Measurements from ENCODE around the gene NEDD4L.

NEDD4L gene

DNA sequence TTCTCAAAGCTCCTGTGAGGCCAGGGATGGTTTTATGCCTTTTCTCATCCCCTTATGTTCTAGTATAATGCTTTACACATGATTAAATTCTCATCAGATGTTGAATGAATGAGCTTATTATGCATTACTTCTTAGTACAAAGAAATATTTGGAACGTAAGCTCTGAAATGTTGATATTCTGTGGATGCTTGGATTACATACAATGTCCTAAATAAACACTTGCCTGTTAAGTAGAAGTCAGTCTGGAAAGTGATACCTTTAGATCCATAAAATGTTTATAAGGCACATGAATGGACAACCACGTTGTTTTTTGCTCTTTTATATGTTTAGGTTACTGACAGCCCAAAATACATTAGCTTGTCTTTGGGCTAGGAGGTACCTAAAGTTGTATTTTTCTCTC lies 248.6 kb downstream of the NEDD4L start:
- no peak overlapping the region for H3K4me3 ChIP-seq
- no peaks in the 10 kb centered on the region for H3K27me3 ChIP-seq (ENCODE audit: low read depth)
- H3K4me1 ChIP-seq = peaks cover 4% of the 10 kb centered on the region
- H3K9me3 ChIP-seq = no peaks in the 10 kb centered on the region
- in situ Hi-C loops (cut with MboI; ENCODE audit: low sequenced_read_pairs) = no loop called here
- no peak for DNase-seq (ENCODE audit: low spot score in 2 of 2)
- H3K36me3 ChIP-seq (replicated peaks) = no peaks in the 10 kb centered on the region

DNA sequence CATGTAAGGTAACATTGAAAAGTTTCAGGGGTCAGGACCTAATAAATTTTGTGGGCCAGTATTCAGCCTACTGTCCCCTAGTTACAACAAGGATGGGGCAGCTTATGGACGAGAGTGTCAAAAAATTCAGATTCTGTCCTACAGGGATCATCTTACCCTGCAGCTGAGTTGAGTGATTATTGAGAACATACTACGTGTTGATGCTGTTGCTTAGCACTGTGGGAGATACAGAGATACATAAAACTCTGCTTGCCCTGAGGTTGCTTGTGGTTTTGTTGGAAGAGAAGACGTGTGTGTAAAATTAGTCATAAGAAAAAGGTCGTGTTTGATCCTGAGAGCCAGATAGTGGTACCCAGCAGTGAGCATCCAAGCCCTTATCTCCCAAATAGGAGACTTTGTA lies 253.2 kb downstream of the NEDD4L start:
- DNase-seq (ENCODE audit: low spot score in 2 of 2) = no peak
- H3K27me3 ChIP-seq (ENCODE audit: low read depth) = no peaks in the 10 kb centered on the region
- peaks cover 18% of the 10 kb centered on the region for H3K4me1 ChIP-seq
- no peaks in the 10 kb centered on the region for H3K9me3 ChIP-seq
- H3K4me3 ChIP-seq = no peak overlapping the region
- H3K36me3 ChIP-seq (replicated peaks) = no peaks in the 10 kb centered on the region
- in situ Hi-C loops (cut with MboI; ENCODE audit: low sequenced_read_pairs) = no loop called here

DNA sequence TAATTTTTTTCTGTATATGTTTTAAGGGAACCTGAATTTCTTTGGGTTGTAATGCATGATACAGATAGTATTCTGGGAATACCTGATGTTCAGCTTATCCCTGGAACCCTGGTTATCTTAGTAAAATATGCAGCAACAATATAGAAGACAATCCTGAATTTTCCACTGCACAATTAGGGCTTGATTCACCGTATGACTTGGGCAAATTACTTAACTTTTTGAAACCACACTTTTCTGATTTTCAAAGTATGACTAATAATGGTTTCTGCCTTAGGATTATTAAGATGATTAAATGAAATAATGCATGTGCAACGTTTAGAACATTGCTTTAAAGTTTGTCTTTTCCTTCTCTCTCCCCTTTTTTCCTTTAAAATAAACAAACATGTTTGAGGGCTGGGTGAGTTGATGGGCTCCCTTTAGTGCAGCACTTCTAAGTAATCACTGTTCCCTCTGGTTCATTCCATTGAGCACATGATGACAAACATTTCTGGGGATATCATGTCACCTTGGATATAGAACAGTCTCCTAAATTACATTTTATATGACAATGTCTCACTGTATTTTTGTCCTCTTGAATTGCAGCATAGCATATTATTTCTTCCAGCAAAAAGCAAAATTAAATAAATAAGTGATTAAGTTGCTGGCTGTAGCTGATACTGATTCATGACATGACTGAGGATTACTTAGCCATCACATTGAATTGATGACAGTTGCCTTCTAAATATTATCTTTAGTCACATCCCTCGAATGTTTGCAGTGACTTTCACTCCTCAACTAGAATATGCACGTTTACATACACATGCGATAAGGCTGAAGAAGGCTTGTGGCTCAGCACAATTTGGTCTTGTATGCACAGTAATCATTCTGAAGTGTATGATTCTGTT lies 254.5 kb downstream of the NEDD4L start:
- Histone ChIP-seq H3K4me3 (no peak overlapping the region), H3K36me3 (replicated peaks) (no peaks in the 10 kb centered on the region), H3K9me3 (no peaks in the 10 kb centered on the region), H3K27me3 (ENCODE audit: low read depth) (no peaks in the 10 kb centered on the region), H3K4me1 (peaks cover 18% of the 10 kb centered on the region)
- in situ Hi-C loops (cut with MboI; ENCODE audit: low sequenced_read_pairs) = no loop called here
- DNase-seq (ENCODE audit: low spot score in 2 of 2) = no peak

DNA sequence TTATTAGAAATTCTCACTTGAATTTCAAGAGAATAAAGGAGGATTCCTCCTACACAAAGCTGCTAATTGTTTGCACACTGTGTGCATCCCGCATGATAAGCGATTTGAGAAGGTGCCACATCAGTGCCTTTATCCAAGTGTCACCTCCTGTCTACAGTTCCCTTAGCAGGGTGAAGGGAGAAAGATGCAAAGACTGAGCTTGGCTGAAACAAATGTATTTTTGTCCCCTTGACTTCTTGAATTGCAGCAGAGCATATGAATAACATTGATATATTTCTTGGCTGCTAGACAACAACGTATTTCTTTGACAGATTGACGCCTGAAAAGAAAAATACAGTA lies 255.1 kb downstream of the NEDD4L start:
- Histone ChIP-seq H3K36me3 (replicated peaks) (no peaks in the 10 kb centered on the region), H3K4me1 (peaks cover 18% of the 10 kb centered on the region), H3K4me3 (no peak overlapping the region), H3K27me3 (ENCODE audit: low read depth) (no peaks in the 10 kb centered on the region), H3K9me3 (no peaks in the 10 kb centered on the region)
- in situ Hi-C loops (cut with MboI; ENCODE audit: low sequenced_read_pairs) = no loop called here
- DNase-seq (ENCODE audit: low spot score in 2 of 2) = no peak

GRCh38 chr18:58299936-58300335 lies 255.9 kb downstream of the NEDD4L start:
- in situ Hi-C loops (cut with MboI; ENCODE audit: low sequenced_read_pairs) = no loop called here
- peaks cover 18% of the 10 kb centered on the region for H3K4me1 ChIP-seq
- peak; percentile 21 to 83 for DNase-seq (ENCODE audit: low spot score in 2 of 2)
- H3K36me3 ChIP-seq (replicated peaks) = no peaks in the 10 kb centered on the region
- no peaks in the 10 kb centered on the region for H3K9me3 ChIP-seq
- no peak overlapping the region for H3K4me3 ChIP-seq
- no peaks in the 10 kb centered on the region for H3K27me3 ChIP-seq (ENCODE audit: low read depth)

DNA sequence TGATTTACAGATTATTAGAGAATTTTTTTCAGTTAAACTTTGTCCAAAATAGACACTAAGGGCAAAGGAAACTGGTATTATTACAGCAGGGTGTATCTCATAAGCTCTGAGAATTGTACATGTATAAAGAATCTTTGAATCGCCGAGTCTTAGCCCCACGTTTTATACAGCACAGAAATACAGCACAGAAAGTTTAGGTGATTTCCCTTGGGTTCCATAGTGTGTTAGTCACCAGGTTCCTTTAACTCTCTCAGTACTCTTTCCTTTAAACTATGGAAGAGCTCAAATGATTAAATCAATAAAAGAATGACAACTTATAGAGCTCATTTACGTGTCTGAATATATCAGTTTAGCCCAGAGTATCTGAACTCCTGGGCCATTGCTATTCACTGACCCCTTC lies 256.8 kb downstream of the NEDD4L start:
- peaks cover 4% of the 10 kb centered on the region; the same call in 1 of the 2 replicates for H3K9me3 ChIP-seq
- H3K36me3 ChIP-seq (replicated peaks) = no peaks in the 10 kb centered on the region
- H3K4me3 ChIP-seq = no peak overlapping the region
- DNase-seq (ENCODE audit: low spot score in 2 of 2) = no peak
- in situ Hi-C loops (cut with MboI; ENCODE audit: low sequenced_read_pairs) = no loop called here
- H3K27me3 ChIP-seq (ENCODE audit: low read depth) = no peaks in the 10 kb centered on the region
- peaks cover 18% of the 10 kb centered on the region for H3K4me1 ChIP-seq

- DNase-seq (ENCODE audit: low spot score in 2 of 2) = no peak
- Histone ChIP-seq H3K36me3 (replicated peaks) (no peaks in the 10 kb centered on the region), H3K9me3 (peaks cover 4% of the 10 kb centered on the region; the same call in 1 of the 2 replicates), H3K4me1 (peaks cover 18% of the 10 kb centered on the region), H3K27me3 (ENCODE audit: low read depth) (no peaks in the 10 kb centered on the region), H3K4me3 (no peak overlapping the region)
- in situ Hi-C loops (cut with MboI; ENCODE audit: low sequenced_read_pairs) = no loop called here
These were observed 258.8 kb downstream of the NEDD4L start for GRCh38 chr18:58302811-58303210.

- in situ Hi-C loops (cut with MboI; ENCODE audit: low sequenced_read_pairs) = no loop called here
- Histone ChIP-seq H3K4me3 (no peak overlapping the region), H3K9me3 (peaks cover 4% of the 10 kb centered on the region; the same call in 1 of the 2 replicates), H3K4me1 (peaks cover 18% of the 10 kb centered on the region), H3K27me3 (ENCODE audit: low read depth) (no peaks in the 10 kb centered on the region), H3K36me3 (replicated peaks) (no peaks in the 10 kb centered on the region)
- no peak for DNase-seq (ENCODE audit: low spot score in 2 of 2)
These were observed 259.3 kb downstream of the NEDD4L start for GRCh38 chr18:58303363-58303762.

- H3K4me1 ChIP-seq = no peaks in the 10 kb centered on the region
- no peaks in the 10 kb centered on the region for H3K27me3 ChIP-seq (ENCODE audit: low read depth)
- H3K36me3 ChIP-seq (replicated peaks) = no peaks in the 10 kb centered on the region
- in situ Hi-C loops (cut with MboI; ENCODE audit: low sequenced_read_pairs) = no loop called here
- H3K4me3 ChIP-seq = no peak overlapping the region
- H3K9me3 ChIP-seq = peaks cover 4% of the 10 kb centered on the region; the same call in 1 of the 2 replicates
- no peak for DNase-seq (ENCODE audit: low spot score in 2 of 2)
These were observed 261.8 kb downstream of the NEDD4L start for GRCh38 chr18:58305792-58306191.

GRCh38 chr18:58307441-58307840 lies 263.4 kb downstream of the NEDD4L start:
- in situ Hi-C loops (cut with MboI; ENCODE audit: low sequenced_read_pairs) = no loop called here

GRCh38 chr18:58308463-58308862 lies 264.4 kb downstream of the NEDD4L start:
- Histone ChIP-seq H3K27me3 (ENCODE audit: low read depth) (no peaks in the 10 kb centered on the region), H3K4me1 (no peaks in the 10 kb centered on the region), H3K4me3 (no peak overlapping the region), H3K9me3 (peaks cover 4% of the 10 kb centered on the region; the same call in 1 of the 2 replicates), H3K36me3 (replicated peaks) (no peaks in the 10 kb centered on the region)
- no peak for DNase-seq (ENCODE audit: low spot score in 2 of 2)
- in situ Hi-C loops (cut with MboI; ENCODE audit: low sequenced_read_pairs) = no loop called here

More at GRCh38 chr18:58307441-58307840, 263.4 kb downstream of the NEDD4L start:
- no peak for DNase-seq (ENCODE audit: low spot score in 2 of 2)
- no peaks in the 10 kb centered on the region for H3K27me3 ChIP-seq (ENCODE audit: low read depth)
- H3K4me3 ChIP-seq = no peak overlapping the region
- peaks cover 4% of the 10 kb centered on the region; the same call in 1 of the 2 replicates for H3K9me3 ChIP-seq
- no peaks in the 10 kb centered on the region for H3K36me3 ChIP-seq (replicated peaks)
- H3K4me1 ChIP-seq = no peaks in the 10 kb centered on the region

DNA sequence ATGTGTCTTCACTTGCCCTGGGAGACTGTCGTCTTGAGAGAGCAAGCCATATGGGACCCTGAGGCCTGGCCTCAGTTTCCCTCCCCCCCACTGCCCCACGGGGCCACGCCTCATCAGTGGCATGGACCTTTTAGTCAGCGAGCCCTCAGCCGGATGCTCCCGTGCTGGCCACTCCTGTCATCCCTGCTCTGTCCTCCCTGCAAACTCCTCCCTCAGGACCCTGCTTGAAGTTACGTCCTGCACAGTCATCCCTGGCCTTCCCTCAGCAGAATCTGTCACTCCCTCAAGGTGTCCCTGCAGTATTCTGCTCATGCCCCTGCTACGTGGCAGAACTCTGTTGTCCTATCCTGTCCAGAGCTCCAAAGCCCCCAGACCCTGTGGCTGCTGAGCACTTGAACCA lies 265.1 kb downstream of the NEDD4L start:
- in situ Hi-C loops (cut with MboI; ENCODE audit: low sequenced_read_pairs) = no loop called here
- no peak for DNase-seq (ENCODE audit: low spot score in 2 of 2)
- Histone ChIP-seq H3K9me3 (peaks cover 4% of the 10 kb centered on the region; the same call in 1 of the 2 replicates), H3K36me3 (replicated peaks) (no peaks in the 10 kb centered on the region), H3K27me3 (ENCODE audit: low read depth) (no peaks in the 10 kb centered on the region), H3K4me1 (no peaks in the 10 kb centered on the region), H3K4me3 (no peak overlapping the region)

GRCh38 chr18:58309610-58310239 lies 265.7 kb downstream of the NEDD4L start:
- DNase-seq (ENCODE audit: low spot score in 2 of 2) = no peak
- Histone ChIP-seq H3K4me1 (no peaks in the 10 kb centered on the region), H3K27me3 (ENCODE audit: low read depth) (no peaks in the 10 kb centered on the region), H3K9me3 (peaks cover 4% of the 10 kb centered on the region; the same call in 1 of the 2 replicates), H3K4me3 (no peak overlapping the region), H3K36me3 (replicated peaks) (no peaks in the 10 kb centered on the region)
- in situ Hi-C loops (cut with MboI; ENCODE audit: low sequenced_read_pairs) = no loop called here

DNA sequence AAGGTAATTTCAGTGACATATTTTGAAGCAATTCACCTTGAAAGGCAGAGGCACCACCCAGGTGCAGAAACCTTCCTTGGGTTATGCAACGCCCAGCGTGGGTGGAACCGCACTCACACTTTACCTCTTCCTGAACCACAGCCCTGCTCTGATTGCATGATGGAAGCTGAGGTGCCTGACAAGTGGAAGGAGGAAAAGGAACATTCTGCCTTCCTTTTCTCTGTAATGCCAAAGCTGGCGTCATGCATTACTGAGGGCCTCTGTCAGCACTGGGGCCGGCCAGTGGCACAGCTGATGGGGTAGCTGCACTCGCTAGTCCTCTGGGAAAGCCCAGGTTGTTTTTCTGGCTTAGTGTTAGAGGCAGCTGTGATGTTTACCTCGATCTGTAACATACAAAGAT lies 266.5 kb downstream of the NEDD4L start:
- Histone ChIP-seq H3K4me1 (no peaks in the 10 kb centered on the region), H3K9me3 (peaks cover 4% of the 10 kb centered on the region; the same call in 1 of the 2 replicates), H3K27me3 (ENCODE audit: low read depth) (no peaks in the 10 kb centered on the region), H3K4me3 (no peak overlapping the region), H3K36me3 (replicated peaks) (no peaks in the 10 kb centered on the region)
- DNase-seq (ENCODE audit: low spot score in 2 of 2) = no peak
- in situ Hi-C loops (cut with MboI; ENCODE audit: low sequenced_read_pairs) = no loop called here
